ENCODE measurements around the gene ANKRD18A.
"Not testable (repeated sequence)": the region's sequence is repeated elsewhere in the genome, so short reads cannot be mapped to it uniquely, and the experiment has no call there.

The ANKRD18A gene

GRCh38 chr9:38546497-38547163 lies 73.8 kb downstream of the ANKRD18A start:
- not testable (repeated sequence) for DNase-seq

DNA sequence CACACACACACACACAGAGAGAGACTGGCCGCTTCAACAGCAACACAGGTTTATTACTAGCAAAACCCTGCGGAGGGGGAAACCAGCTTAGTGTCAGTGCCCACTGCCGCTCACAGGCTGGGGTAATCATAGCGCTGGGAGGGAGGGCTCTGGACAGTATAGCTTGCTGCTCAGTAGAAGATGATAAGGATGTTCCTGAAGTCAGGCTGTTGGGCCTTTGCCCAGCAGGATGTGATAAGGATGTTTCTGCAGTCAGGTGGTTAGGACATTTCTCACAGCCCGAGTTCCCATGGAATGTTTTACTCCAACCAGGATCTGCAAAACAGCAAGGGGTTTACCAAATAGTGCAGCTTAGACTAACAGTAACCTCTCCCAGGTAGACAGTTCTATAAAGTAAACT lies 79.9 kb downstream of the ANKRD18A start:
- not testable (repeated sequence) for DNase-seq

DNA sequence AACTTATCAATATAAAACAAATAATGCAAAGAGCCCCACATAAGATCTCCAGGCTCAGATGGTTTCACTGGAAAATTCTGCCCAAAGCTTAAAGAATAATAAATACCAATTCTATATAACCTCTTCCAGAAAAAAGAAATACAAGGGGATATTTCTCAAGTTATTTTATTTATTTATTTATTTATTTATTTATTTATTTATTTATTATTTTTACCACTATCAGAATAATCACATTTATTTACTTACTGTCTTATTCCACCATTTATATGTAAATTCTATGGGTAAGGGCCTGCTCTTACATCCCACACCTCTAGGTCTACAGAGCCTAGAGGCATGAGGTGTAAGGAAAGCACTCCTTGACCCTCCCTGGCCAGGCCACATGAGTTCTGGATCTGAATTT lies 91.1 kb downstream of the ANKRD18A start:
- DNase-seq = no peak

DNA sequence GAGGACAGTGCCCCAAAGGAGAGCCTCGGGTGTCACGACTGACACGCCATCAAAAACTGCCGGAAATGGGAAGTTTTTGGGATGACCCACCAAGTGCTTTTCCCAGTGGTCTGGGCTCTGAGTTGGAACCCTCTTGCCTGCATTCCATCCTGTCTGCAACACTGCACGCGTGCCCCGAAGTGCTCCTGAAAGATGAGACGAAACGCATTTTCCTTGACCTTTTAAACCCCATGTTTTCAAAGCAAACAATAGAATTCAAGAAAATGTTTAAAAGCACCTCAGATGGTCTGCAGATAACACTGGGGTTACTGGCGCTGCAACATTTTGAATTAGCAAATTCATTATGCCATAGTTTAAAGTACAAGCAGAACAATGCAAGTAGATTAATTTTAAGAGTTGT lies 92.9 kb downstream of the ANKRD18A start:
- DNase-seq = no peak

DNA sequence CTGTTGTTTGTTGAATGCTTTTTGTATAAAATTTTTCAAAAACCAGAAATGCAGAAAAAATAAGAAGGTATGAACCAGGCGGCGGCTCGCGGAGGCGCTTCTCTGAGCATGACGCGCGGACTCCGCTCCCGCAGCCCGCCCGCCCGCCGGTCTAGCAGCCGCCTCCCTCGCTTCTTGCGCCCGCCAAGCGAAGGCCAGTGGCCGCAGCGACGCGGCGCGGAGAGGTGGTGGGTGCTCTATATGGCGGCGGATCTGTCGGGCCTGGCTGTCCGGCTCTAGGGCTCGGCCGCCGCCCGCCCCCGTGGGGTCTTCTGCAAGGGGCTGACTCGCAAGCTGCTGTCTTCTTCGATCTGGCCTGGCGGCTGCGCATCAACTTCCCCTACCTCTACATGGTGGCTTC lies 93.8 kb downstream of the ANKRD18A start:
- DNase-seq = peak in 1 of 51 donors; percentile 1

DNA sequence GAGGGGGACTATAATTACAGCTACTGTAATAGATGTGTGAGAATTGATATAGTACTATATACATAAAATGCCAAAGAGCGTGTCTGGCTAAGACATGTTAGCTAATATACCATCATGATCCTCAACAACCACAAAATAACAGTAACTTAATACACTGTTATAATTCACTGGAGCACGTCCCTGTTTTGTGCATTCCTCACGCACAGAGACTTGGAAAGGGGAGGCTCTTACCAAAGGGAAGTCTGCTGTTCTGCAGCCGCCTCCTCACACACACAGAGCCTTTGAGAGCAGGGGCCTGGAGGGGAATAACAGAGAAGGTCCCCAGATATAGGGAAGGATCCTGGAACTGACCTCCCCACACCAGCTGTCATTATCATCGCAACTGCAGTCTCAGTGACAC lies 97.3 kb downstream of the ANKRD18A start:
- no peak for DNase-seq

DNA sequence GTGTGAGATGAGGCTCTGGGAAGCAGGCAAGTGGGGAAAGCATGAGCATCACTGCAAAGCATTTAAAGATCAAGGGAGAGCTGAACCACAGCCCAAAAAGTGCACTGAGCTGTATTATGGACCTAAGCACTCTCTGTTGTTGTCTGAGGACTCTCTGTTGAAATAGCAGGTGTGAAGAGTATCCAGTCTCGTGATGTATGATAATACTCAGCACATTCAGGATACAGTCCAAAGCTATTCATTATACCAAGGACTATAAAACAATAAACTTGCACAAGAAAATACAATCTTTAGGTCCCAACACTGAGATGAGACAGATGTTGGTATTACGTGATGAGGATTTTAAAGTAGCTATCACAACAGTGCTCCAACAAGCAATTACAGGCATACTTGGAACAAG lies 98.6 kb downstream of the ANKRD18A start:
- DNase-seq = no peak
